ENCODE results near the gene ANO10.

DNA sequence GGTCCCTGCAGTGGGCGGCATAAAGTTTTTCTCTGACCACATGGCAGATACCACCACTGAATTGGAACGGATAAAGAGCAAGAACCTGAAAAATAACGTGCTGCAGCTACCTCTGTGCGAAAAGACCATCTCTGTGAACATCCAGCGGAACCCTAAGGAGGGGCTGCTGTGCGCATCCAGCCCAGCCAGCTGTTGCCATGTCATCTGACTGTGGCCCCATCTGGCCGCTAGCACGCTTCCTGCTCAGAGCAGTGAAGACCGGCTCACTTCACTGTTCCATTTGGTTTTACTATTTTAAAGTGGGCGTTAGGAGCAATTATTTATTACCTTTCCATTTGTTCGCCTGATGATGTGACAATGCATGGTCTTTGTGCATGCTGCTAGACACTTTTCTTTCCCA lies 273.5 kb downstream of the ANO10 start:
- TF ChIP-seq POLR2A (IDR thresholded peaks at IDR 0.05; ENCODE audit: low read depth, low read length) (no peak), POLR2AphosphoS5 (IDR thresholded peaks at IDR 0.05; ENCODE audit: low read depth, low read length) (no peak), TAF1 (IDR thresholded peaks at IDR 0.05; ENCODE audit: borderline replicate concordance, low read depth, low read length) (no peak)
